GM21381 (cell line): ENCODE data around the gene KCTD3.

Experiments
- ATAC-seq: cut with Tn5 transposase; IDR thresholded peaks from one replicate; pipeline ENCODE4 v1.9.1; 2021; ENCODE audit warnings: mild to moderate bottlenecking, moderate library complexity; ENCODE audit not compliant: unreplicated experiment

The KCTD3 gene

DNA sequence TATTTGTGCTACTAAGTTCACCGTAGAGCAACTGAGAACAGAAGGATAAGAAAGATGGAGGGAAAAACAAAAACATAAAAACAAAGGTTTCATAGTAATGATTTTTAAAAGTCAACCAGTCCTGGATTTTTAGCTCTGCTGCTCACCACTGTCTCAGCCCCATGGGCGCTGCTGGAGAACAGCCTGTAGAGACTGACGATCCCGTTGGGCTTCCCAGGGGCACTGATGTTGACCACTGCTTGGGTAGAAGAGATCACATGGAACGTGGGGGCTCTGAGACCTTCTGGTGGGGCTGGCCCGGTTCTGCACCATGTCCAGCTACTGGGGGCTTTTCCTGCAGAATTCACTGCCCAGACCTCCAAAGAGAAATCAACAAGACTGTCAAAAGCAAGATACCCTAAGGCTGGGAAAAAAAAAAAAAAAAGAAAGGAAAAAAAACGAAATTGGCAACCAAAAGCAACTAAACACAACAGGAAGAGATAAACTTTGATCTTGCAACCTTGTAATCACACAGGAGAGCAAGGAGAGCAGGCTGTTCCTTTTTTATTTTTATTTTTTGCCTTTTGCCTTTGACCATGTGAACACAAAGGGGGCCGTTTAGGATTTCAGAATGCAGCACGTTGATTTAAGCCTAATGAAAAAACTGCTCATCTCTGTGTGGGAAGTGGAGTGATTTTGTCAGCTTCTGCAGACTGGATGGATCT, 83.5 kb downstream of the KCTD3 start:
- no peak for ATAC-seq

DNA sequence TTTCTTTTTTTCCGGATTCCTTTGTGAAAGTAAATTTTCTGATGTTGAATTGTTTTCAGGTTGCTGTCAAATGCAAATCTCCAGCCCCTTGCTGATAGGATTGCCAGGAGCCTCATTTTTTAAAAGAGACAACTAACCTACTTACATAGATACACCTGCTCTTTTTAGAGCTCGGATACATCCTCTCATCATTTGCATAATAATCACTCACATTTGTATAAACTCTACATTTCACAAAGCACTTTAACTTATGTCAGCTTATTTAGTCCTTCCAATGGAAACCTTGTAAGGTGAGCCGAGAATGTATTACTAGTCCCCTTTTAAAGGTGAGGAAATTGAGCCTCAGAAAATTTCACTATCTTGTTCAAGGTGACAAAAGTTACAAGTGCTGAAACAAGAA, 84.8 kb downstream of the KCTD3 start:
- no peak for ATAC-seq

DNA sequence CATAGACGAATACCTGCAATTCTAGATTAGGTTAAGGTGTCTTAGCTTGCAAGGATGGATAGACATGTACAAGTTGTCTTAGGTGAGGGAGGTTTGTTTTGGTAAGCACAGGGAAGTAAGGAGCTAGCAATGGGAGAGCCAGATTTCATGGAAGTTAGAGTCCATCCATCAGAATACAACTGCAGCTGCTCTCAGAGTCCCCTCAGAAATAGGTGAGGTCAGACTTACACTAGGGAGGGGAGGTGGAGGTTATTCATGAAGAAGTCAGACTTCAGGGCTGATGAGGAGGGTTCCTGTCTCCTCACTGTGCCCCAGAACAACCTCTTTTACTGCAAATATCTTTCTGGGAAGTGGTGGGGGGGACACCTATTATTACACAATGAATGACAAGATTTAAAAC, 85.3 kb downstream of the KCTD3 start:
- no peak for ATAC-seq

DNA sequence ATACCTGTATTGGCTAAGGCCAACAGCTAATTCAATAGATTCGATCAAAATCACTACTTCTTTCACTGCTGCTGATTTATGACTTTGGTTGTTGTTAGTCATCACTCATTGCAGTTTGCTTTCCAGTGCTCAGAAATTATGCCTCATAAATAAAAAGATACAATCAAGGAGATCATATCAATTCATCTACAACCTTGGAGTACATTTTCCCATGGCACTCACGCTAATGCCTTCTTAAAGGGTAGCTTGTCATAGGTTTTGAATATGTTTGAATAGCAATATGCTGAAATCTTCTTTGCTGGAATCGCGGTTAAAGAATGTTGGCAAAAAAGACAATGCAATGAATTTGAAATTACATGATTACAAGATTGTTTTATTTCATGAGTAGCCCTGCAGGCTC, 89.9 kb downstream of the KCTD3 start:
- ATAC-seq: no peak

DNA sequence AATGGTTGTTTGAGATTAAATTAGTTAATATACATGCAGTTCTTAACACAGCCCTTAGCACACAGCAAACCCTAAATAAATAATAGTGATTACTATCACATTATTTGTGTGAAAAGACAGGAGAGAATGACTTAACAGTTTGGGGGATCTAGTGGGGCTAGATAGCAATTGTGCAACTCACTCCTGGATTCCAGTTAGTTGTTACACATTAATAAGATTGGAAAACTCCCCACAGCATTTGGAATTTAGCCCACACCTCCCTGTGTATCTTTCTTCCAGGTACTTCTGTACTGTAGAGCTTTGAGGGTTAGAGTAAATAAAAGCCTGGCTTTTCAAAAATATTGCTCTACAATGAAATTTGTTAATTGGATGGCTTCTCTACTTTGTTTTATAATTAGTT, 93.2 kb downstream of the KCTD3 start:
- no peak for ATAC-seq

DNA sequence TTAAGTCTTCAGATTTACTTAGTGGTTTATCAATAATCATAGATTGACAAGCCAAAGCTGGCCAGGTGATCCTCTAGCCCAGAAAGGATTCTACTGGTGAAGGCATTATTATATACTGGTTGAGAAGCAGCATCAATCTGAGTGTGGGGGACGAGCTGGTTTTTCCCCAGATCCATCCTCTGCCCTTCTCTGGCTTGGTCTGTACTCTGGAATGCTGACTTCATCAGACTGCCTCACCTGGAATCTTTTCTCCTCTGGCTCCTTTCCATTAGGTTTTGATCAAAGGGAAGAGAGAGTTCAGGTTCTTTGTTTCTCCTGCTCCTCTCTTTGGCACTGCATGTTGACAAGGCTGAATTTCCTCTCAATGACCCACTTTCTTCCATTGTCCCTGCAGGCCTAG, 93.9 kb downstream of the KCTD3 start:
- no peak for ATAC-seq

DNA sequence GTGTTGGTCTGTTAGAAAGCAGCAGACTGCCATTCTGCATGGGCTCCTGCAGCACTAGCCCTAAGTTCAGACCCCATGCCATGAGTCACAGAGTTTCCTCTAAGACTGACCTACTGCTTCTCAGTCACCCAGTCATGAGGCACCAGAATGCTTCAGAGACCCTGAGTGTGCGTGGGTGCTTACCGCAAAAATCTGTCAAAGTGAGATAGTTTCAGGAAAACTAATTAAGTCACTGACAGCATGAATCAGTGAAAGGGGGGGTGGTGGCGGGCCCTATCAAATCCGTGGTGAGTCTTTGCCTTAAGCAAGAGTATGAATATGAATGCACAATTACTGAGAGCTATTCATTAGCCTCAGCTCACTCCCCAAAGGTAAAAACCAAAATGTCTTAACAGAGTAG, 98.1 kb downstream of the KCTD3 start:
- no peak for ATAC-seq

DNA sequence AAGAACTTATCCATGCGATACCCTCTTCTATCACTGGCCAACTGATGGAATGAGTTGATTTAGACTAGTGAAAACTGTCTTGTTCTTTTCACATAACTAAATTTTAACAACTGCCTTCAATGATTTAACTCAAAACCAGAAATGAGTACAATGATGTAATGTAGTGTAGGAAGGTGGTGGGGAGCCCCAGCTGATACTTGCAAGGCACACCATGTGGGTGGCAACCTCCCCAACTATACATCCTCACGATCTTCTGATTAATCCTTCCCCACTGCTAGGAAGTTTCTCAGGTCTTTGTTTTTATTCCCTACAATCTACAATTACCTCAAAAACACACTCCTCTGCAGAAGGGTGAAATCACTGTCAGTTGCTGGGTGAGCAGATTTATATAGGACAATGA, 100.7 kb downstream of the KCTD3 start:
- ATAC-seq: no peak

DNA sequence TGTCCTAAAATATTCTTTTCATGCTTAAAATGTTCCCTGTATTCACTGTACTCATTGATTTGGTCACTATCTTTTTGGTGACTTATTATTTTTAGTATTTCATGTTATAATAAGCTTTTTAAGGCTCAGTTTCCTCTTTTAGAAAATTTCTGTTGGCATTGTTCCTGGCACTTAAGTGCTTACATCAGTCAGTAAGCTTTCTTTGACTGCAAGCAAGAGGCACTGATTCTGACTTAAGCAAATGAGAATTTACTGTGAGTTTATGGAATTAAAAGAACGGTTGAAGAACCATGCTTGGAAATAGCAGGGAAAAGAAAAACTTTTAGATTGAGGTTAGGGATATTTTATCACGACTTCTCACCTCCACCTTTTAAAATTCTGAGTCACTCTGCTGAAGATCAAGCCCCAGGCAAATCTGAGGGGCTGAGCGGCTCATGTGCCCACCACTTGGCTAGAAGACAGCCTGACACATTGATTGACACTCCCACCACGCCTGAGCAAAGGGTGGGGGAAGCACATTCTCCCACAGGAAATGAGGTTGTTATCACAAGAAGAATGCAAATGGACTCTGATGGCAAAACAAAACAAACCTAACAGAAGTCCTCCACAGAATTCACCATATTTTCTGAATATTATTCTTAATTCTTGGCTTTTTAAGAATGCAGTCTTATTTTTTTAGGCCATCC, 102.8 kb downstream of the KCTD3 start:
- ATAC-seq: no peak
